ENCODE data around the gene KANSL1L. TPM values are rescaled to one million over a fixed set of nuclear protein-coding genes. Genes with fewer than 3 reads are reported as not detected.

Gene KANSL1L
- total RNA-seq, 4 donors from 2014 or later = 25.1 to 41.5 (median 30.0) TPM

GRCh38 chr2:210132239-210132638 is 39.0 kb downstream of the KANSL1L start:
- no peak for DNase-seq (ENCODE audit: extremely low spot score)
- Histone ChIP-seq H3K9me3 (no peaks in the 10 kb centered on the region), H3K4me3 (no peak overlapping the region), H3K36me3 (peaks cover 4 to 16% (median 6%) of the 10 kb centered on the region in 4 donors), H3K27me3 (no peaks in the 10 kb centered on the region), H3K27ac (replicated peaks in 1 of 4) (no peak overlapping the region), H3K4me1 (peaks cover 0 to 4% (median 1%) of the 10 kb centered on the region in 4 donors)
- intact Hi-C loops (cut with DNase I) = no loop called here
- TF ChIP-seq POLR2AphosphoS5 (IDR thresholded peaks at IDR 0.05) = no peak
- TF ChIP-seq CTCF (IDR thresholded peaks at IDR 0.05) = no peak
- TF ChIP-seq POLR2A (IDR thresholded peaks at IDR 0.05; ENCODE audit: low read depth) = no peak
- TF ChIP-seq EP300 (IDR thresholded peaks at IDR 0.05) = no peak

GRCh38 chr2:210128961-210129360 is 42.2 kb downstream of the KANSL1L start:
- 62% methylated on average over 3 of the region's 3 CpGs for WGBS
- TF ChIP-seq EP300 (IDR thresholded peaks at IDR 0.05) = no peak
- no peak for TF ChIP-seq POLR2AphosphoS5 (IDR thresholded peaks at IDR 0.05)
- TF ChIP-seq CTCF (IDR thresholded peaks at IDR 0.05) = no peak
- TF ChIP-seq POLR2A (IDR thresholded peaks at IDR 0.05; ENCODE audit: low read depth) = no peak
- no peaks in the 10 kb centered on the region for H3K4me1 ChIP-seq
- no peak for DNase-seq (ENCODE audit: extremely low spot score)
- peaks cover 11 to 41% (median 18%) of the 10 kb centered on the region in 4 donors for H3K36me3 ChIP-seq
- intact Hi-C loops (cut with DNase I) = no loop called here
- H3K4me3 ChIP-seq = no peak overlapping the region
- no peaks in the 10 kb centered on the region for H3K27me3 ChIP-seq
- H3K27ac ChIP-seq (replicated peaks in 1 of 4) = no peak overlapping the region
- H3K9me3 ChIP-seq = peaks cover 0 to 21% (median 15%) of the 10 kb centered on the region in 4 donors

- Histone ChIP-seq H3K27ac (replicated peaks in 1 of 4) (no peak overlapping the region), H3K9me3 (peaks cover 0 to 24% (median 8%) of the 10 kb centered on the region in 4 donors), H3K36me3 (peaks cover 0 to 17% (median 7%) of the 10 kb centered on the region in 4 donors), H3K27me3 (no peaks in the 10 kb centered on the region), H3K4me1 (no peaks in the 10 kb centered on the region), H3K4me3 (no peak overlapping the region)
- 97% methylated on average over 3 of the region's 3 CpGs for WGBS
- no peak for DNase-seq (ENCODE audit: extremely low spot score)
- intact Hi-C loops (cut with DNase I) = no loop called here
- TF ChIP-seq CTCF (IDR thresholded peaks at IDR 0.05) (no peak), POLR2A (IDR thresholded peaks at IDR 0.05; ENCODE audit: low read depth) (no peak), EP300 (IDR thresholded peaks at IDR 0.05) (no peak), POLR2AphosphoS5 (IDR thresholded peaks at IDR 0.05) (no peak)
Measured at GRCh38 chr2:210113614-210114235, 57.5 kb downstream of the KANSL1L start.

- Histone ChIP-seq H3K4me3 (no peak overlapping the region), H3K9me3 (peaks cover 0 to 21% (median 8%) of the 10 kb centered on the region in 4 donors), H3K36me3 (peaks cover 0 to 15% (median 7%) of the 10 kb centered on the region in 4 donors), H3K27ac (replicated peaks in 1 of 4) (no peak overlapping the region), H3K4me1 (no peaks in the 10 kb centered on the region), H3K27me3 (no peaks in the 10 kb centered on the region)
- no peak for DNase-seq (ENCODE audit: extremely low spot score)
- TF ChIP-seq CTCF (IDR thresholded peaks at IDR 0.05) (no peak), POLR2A (IDR thresholded peaks at IDR 0.05; ENCODE audit: low read depth) (no peak), POLR2AphosphoS5 (IDR thresholded peaks at IDR 0.05) (no peak), EP300 (IDR thresholded peaks at IDR 0.05) (no peak)
- intact Hi-C loops (cut with DNase I) = no loop called here
Measured at GRCh38 chr2:210112871-210113270, 58.3 kb downstream of the KANSL1L start.

GRCh38 chr2:210099940-210100339 is 71.3 kb downstream of the KANSL1L start:
- Histone ChIP-seq H3K4me3 (no peak overlapping the region), H3K4me1 (no peaks in the 10 kb centered on the region), H3K27ac (replicated peaks in 1 of 4) (no peak overlapping the region), H3K9me3 (no peaks in the 10 kb centered on the region), H3K36me3 (peaks cover 0 to 20% (median 2%) of the 10 kb centered on the region in 4 donors), H3K27me3 (no peaks in the 10 kb centered on the region)
- no peak for TF ChIP-seq EP300 (IDR thresholded peaks at IDR 0.05)
- TF ChIP-seq POLR2A (IDR thresholded peaks at IDR 0.05; ENCODE audit: low read depth) = no peak
- TF ChIP-seq POLR2AphosphoS5 (IDR thresholded peaks at IDR 0.05) = no peak
- TF ChIP-seq CTCF (IDR thresholded peaks at IDR 0.05) = no peak
- intact Hi-C loops (cut with DNase I) = no loop called here
- WGBS = 83% methylated on average over 6 of the region's 6 CpGs
- no peak for DNase-seq (ENCODE audit: extremely low spot score)
